NCI-H774 (cell line): ENCODE results near the gene BRICD5.

Experiments
- DNase-seq: peaks from one replicate; lab custom pipeline; 2025; lab: John Stamatoyannopoulos, UW

Gene BRICD5

GRCh38 chr16:2237493-2238149 lies 27.0 kb upstream of the BRICD5 start:
- no peak for DNase-seq

DNA sequence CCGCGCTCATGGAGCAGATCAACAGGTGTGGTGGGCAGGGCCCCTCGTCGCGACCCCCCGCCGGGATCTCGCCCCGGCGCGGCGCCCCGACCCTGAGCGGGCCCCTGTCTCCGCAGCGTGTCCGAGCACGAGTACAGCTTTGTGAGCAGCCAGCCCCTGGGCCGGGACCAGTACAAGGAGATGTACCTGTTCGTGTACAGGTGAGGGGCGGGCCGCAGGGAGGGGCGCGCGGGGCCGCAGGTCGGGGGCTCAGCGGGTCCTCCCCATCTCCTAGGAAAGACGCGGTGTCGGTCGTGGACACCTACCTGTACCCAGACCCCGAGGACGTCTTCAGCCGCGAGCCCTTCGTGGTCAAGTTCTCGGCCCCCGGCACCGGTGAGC lies 26.4 kb upstream of the BRICD5 start:
- no peak for DNase-seq

DNA sequence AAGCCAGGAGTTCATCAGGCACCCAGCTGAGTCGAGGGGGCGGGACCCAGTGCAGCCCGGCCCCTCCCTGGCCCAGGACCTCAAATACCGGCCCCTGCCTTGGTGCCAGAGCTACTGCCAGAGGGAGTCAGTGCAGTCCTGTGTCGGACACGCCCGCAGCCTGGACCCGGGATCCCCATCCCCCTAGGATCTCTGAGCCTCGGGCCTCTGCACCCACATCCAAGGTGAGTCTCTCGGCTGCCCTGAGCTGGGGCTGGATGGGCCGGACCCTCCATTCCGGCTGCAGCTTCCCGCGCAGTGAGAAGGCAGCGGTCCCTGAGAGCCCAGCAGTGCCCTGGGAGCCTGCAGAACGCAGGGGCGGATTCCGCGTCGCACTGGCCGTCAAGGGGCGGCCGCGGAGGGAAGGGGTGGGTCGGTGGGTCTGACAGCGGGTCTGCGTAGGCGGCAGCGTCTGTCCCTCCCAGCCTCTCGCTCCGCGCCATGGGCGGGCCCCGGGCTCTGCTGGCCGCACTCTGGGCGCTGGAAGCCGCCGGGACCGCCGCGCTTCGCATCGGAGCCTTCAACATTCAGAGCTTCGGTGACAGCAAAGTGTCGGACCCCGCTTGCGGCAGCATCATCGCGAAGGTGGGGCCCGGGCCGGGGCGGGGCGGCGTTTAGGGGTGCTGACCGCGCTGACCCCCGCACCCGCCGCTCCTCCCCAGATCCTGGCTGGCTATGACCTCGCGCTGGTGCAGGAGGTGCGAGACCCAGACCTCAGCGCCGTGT lies 25.9 kb upstream of the BRICD5 start, which contains the start of gene DNASE1L2:
Gene DNASE1L2 (plus strand): TSS at position 108 of the 765 bp plus-strand sequence. CDS start 373 bp downstream, at position 481.
- no peak for DNase-seq

GRCh38 chr16:2235695-2236336 lies 25.2 kb upstream of the BRICD5 start:
- DNase-seq = no peak

DNA sequence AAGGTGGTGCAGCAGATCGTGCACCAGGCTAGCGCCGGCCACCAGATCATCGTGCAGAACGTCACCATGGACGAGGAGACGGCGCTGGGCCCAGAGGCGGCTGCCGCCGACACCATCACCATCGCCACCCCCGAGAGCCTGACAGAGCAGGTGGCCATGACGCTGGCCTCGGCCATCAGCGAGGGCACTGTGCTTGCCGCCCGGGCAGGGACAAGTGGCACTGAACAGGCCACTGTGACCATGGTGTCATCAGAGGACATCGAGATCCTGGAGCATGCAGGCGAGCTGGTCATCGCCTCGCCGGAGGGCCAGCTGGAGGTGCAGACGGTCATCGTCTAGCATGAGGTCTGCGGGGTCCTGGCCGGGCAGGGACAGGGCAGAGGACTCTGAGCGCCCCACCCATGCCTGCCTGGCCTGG lies 24.6 kb upstream of the BRICD5 start:
- DNase-seq = no peak

DNA sequence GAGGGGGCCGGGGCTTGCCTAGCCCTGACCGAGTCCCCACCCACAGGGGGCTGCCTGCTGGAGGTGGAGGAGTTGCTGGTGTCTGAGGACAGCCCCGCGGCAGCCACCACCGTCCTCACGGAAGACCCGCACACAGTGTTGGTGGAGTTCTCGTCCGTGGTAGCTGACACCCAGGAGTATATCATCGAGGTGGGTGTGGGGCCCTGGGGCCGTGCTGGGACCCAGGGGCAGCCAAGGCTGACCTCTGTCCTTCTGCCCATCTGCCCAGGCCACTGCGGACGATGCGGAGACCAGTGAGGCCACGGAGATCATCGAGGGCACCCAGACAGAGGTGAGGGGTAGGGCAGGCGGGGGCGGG lies 24.1 kb upstream of the BRICD5 start:
- no peak for DNase-seq

- DNase-seq = peak; percentile 76
Observed at GRCh38 chr16:2233872-2234812, 23.5 kb upstream of the BRICD5 start.

DNA sequence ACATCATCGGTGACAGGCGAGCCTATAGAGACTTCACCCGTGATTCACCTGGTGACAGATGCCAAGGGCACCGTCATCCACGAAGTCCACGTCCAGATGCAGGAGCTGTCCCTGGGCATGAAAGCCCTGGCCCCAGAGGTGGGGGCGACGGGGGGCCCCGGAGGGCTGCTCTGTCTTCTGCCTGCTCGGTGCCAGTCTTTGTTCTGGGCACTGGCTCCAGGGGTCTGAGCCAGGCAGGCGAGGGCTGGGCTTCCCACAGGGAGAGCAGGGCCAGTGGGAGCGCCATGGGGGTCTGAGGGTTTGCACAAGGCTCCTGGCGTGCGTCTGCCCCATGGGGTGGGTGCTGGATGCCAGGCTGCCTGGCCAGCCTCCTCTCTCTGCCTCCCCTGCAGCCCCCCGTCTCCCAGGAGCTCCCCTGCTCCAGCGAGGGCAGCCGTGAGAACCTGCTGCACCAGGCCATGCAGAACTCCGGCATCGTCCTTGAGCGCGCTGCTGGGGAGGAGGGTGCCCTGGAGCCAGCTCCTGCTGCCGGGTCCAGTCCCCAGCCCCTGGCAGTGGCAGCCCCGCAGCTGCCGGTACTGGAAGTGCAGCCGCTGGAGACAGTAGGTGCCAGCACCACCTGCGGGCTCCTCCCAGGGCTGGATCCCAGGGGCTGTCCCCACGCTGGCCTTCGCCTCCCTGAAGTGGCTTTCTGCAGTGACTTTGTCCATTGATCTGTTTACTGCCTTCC lies 22.5 kb upstream of the BRICD5 start:
- no peak for DNase-seq

DNA sequence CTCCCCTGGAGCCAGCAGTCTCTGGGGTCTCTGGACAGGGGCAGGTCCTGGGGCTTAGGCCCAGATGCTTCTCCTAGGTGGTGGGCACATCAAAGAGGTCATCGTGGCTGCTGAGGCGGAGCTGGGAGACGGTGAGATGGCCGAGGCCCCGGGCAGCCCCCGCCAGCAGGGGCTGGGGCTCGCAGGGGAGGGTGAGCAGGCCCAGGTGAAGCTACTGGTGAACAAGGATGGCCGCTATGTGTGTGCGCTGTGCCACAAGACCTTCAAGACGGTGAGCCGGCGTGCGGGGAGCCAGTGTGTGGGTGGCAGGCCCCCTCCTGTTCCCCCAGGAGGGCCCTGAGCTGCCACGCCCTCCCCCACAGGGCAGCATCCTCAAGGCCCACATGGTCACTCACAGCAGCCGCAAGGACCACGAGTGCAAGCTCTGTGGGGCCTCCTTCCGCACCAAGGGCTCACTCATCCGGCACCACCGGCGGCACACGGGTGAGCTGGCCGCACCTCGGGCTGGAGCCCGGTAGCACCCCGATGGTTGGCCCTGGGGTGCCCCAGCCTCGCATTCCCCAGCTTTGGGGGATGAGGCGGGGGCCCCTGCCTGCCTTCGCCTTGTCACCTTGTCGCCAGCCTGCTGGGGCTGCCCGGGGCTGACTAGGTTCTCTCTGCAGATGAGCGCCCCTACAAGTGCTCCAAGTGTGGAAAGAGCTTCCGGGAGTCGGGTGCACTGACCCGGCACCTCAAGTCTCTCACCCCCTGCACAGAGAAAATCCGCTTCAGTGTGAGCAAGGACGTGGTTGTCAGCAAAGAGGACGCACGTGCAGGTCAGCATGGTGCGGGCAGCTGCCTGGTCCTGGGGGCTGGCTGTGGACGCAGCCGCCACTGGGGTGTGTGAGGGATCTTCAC lies 21.7 kb upstream of the BRICD5 start:
- DNase-seq = no peak

DNA sequence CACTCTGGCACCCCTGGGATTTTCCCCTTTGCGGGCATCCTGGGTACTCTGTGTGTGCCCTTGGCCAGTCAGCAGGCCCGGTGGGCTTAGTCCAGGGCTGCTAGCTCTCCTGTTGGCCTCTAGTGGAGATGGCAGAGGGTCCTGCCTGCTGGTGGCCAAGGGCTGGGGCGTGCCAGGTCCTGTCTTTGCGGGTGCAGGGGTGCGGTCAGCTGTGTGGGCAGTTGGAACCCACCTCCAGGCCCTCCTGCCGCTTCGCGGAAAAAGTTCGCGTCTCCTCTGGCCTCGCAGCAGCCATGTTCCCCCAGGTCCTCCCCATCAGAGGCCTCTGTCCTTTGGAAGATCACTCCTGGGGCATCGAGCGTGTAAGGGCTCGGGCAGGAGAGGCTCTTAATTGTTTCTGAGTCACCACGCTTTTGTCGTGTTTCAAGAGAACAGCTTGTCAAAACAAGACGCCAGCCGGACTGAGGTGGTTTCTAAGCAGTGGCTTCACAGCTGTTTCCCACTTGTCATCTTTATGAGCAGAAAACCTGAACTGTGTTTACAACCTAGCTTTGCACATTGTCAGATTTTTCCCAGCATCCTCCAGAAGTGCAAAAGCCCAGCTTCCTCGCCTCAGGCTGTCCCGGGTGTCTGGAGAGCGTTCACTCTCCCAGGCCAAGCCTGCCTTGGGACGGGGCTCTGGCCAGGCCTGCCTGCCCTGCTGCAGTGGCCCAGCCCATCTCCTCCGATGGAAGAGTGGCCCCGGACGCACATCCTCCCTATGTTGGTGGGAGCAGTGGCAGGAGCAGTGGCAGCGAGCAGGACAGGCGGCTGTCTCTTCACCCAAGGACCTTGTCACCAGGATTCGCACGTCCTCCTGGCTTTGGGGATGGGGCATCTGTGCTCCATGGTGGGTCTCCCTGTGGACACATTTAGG lies 20.6 kb upstream of the BRICD5 start:
- DNase-seq = no peak

DNA sequence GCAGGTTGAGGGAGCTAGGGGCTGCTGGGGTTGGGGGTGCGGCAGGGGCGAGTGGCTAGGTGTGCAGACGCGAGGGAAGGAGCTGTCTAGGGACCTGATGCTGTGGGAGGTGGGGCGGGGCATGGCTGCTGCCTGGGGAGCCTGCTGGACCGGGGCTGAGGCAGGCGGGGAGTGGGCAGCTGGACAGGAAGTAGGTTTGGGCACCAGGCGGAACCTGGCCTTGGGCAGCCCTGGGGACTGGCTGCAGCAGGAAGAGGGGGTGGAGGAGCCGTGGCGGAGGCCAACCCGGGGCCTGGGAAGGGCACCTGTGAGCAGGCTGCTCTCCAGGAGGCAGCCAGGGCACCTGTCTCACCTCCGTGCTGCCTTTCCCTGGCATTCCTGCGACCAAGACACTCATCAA lies 19.7 kb upstream of the BRICD5 start:
- no peak for DNase-seq

GRCh38 chr16:2229632-2230250 lies 19.1 kb upstream of the BRICD5 start:
- no peak for DNase-seq

- DNase-seq = no peak
Observed at GRCh38 chr16:2229091-2229490, 18.4 kb upstream of the BRICD5 start.

- no peak for DNase-seq
Observed at GRCh38 chr16:2228161-2228824, 17.6 kb upstream of the BRICD5 start.

- no peak for DNase-seq
Observed at GRCh38 chr16:2226918-2227317, 16.3 kb upstream of the BRICD5 start.

DNA sequence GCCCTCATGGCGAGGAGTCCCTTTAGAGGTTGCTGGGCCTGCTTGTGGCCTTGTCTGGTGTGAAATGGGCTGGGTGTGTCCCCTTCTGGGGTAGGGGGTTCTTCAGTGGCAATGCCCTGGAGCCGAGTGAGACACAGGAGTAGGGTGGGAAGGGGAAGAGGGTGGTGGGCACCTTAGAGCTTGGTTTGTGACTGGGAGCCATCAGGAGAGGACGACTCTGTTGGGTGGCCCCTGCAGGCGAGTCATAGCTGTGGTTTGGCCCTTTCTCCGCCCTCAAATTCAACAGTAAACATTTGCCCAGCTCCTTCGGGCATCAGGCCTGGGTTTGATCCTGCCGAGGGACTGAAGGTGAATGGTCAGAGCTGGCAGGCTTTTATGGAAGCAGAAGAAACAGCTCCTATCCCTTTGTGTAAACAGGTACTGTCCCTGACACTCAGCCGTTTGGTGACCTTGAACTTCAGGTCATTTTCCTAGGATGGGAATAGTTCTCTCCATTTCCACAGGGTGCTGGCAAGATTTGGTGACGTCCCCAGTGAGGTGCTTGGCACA lies 15.7 kb upstream of the BRICD5 start:
- no peak for DNase-seq

DNA sequence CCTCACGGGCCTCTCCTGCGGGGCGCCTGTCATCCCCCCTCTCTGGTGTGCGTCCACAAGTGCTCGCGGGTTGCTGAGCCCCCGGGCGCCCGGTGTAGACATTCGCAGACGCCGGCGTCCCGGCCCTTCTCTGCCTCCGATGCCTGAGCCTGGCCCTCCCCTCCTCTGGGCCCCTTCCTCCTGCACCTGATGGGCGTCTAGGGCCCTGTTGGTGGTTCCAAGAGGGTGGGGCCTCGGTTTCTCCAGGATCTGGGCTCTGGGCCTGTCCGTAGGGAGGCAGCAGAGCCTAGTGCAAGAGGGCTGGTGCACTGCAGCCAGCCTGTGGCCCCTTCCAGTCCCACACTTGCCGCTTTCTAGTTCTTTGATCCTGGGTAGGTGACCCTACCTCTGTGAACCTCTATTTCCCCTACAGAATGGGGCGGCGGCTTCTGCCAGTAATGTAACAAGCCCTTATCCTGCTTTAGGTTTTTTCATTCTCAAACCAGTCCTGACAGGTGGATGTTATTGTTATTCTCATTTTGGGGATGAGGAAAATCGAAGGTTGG lies 13.4 kb upstream of the BRICD5 start:
- DNase-seq = no peak
